H9 (cell line): ENCODE results near the gene RAB24. TPM values are rescaled to one million over a fixed set of nuclear protein-coding genes. Genes with fewer than 3 reads are reported as not detected.
A peak's percentile ranks its signal among the peaks of the same experiment; 100 is the strongest.

Experiments used
- DNase-seq: peaks from one replicate; pipeline ENCODE4 v3.0.0-alpha.2; 2017
- H2AFZ ChIP-seq: one replicate; pipeline ENCODE4 v1.6.1; 2013; ENCODE audit warnings: mild to moderate bottlenecking, low read length, control low read depth, moderate library complexity
- H2AK5ac ChIP-seq: 2 replicates; pipeline ENCODE4 v1.6.1; 2013; ENCODE audit warnings: low read length, control low read depth, mixed read lengths; ENCODE audit not compliant: insufficient read length
- H2BK120ac ChIP-seq: one replicate; pipeline ENCODE4 v1.6.1; 2013; ENCODE audit warnings: low read depth, mild to moderate bottlenecking, low read length, control low read depth, inconsistent platforms; ENCODE audit not compliant: poor library complexity, severe bottlenecking
- H2BK12ac ChIP-seq: 2 replicates; pipeline ENCODE4 v1.6.1; 2013; ENCODE audit warnings: low read length, control low read depth, mixed read lengths, low read depth; ENCODE audit not compliant: insufficient read length
- H2BK15ac ChIP-seq: 2 replicates; pipeline ENCODE4 v1.6.1; 2013; ENCODE audit warnings: low read depth, low read length, control low read depth
- H2BK20ac ChIP-seq: one replicate; pipeline ENCODE4 v1.6.1; 2013; ENCODE audit warnings: low read depth, mild to moderate bottlenecking, low read length, control low read depth, inconsistent platforms; ENCODE audit not compliant: poor library complexity, severe bottlenecking
- H2BK5ac ChIP-seq: 2 replicates; pipeline ENCODE4 v1.6.1; 2013; ENCODE audit warnings: low read length, control low read depth, mixed read lengths; ENCODE audit not compliant: insufficient read length
- H3K14ac ChIP-seq: 2 replicates; pipeline ENCODE4 v1.6.1; 2013; ENCODE audit warnings: low read length, control low read depth; ENCODE audit not compliant: insufficient read depth
- H3K18ac ChIP-seq: 2 replicates; pipeline ENCODE4 v1.6.1; 2013; ENCODE audit warnings: low read depth, mild to moderate bottlenecking, mixed read lengths, low read length, control low read depth; ENCODE audit not compliant: insufficient read length
- H3K23ac ChIP-seq: 2 replicates; pipeline ENCODE4 v1.6.1; 2013; ENCODE audit warnings: low read length, control low read depth, mixed read lengths, low read depth; ENCODE audit not compliant: insufficient read length
- H3K23me2 ChIP-seq: 2 replicates; pipeline ENCODE4 v1.6.1; 2013; ENCODE audit warnings: low read depth, mild to moderate bottlenecking, mixed read lengths, low read length, control low read depth; ENCODE audit not compliant: insufficient read length, poor library complexity, severe bottlenecking
- H3K27ac ChIP-seq: 2 replicates; pipeline ENCODE4 v1.5.1; 2013; ENCODE audit warnings: low read length, control low read depth, mixed read lengths, low read depth; ENCODE audit not compliant: insufficient read length
- H3K27me3 ChIP-seq: 2 replicates; pipeline ENCODE4 v1.6.1; 2013; ENCODE audit warnings: low read length, control low read depth, inconsistent platforms; ENCODE audit not compliant: insufficient read depth
- H3K4ac ChIP-seq: 2 replicates; pipeline ENCODE4 v1.6.1; 2013; ENCODE audit warnings: low read depth, mild to moderate bottlenecking, control low read depth, inconsistent platforms, low read length, moderate library complexity
- H3K4me1 ChIP-seq: 2 replicates; pipeline ENCODE4 v1.6.1; 2013; ENCODE audit warnings: low read length, control low read depth, inconsistent platforms; ENCODE audit not compliant: insufficient read depth
- H3K4me2 ChIP-seq: 2 replicates; pipeline ENCODE4 v1.6.1; 2013; ENCODE audit warnings: low read length, control low read depth, mixed read lengths; ENCODE audit not compliant: insufficient read length, insufficient read depth
- H3K56ac ChIP-seq: 2 replicates; pipeline ENCODE4 v1.6.1; 2013; ENCODE audit warnings: low read depth, mild to moderate bottlenecking, mixed read lengths, low read length, control low read depth; ENCODE audit not compliant: insufficient read length
- H3K79me1 ChIP-seq: 2 replicates; pipeline ENCODE4 v1.6.1; 2013; ENCODE audit warnings: low read depth, mild to moderate bottlenecking, moderate library complexity, low read length, control low read depth, inconsistent platforms; ENCODE audit not compliant: insufficient read depth, poor library complexity, severe bottlenecking
- H3K79me2 ChIP-seq: 2 replicates; pipeline ENCODE4 v1.6.1; 2013; ENCODE audit warnings: low read length, control low read depth, inconsistent platforms; ENCODE audit not compliant: insufficient read depth
- H3K9ac ChIP-seq: 2 replicates; pipeline ENCODE4 v1.6.1; 2013; ENCODE audit warnings: low read length, control low read depth, mixed read lengths; ENCODE audit not compliant: insufficient read length; ENCODE audit errors: extremely low read depth
- H3K9me3 ChIP-seq: one replicate; pipeline ENCODE4 v1.6.1; 2013; ENCODE audit warnings: low read depth, low read length, inconsistent platforms; ENCODE audit not compliant: control insufficient read depth
- H3T11ph ChIP-seq: one replicate; pipeline ENCODE4 v1.6.1; 2013; ENCODE audit warnings: mild to moderate bottlenecking, low read length, control low read depth, inconsistent platforms
- H4K20me1 ChIP-seq: one replicate; pipeline ENCODE4 v1.6.1; 2013; ENCODE audit not compliant: control insufficient read depth, insufficient read length, insufficient read depth
- H4K5ac ChIP-seq: 2 replicates; pipeline ENCODE4 v1.6.1; 2013; ENCODE audit warnings: low read depth, mild to moderate bottlenecking, mixed read lengths, low read length, control low read depth; ENCODE audit not compliant: insufficient read length
- H4K8ac ChIP-seq: replicated peaks from 2 replicates; pipeline ENCODE4 v1.6.1; 2013; ENCODE audit warnings: low read length, control low read depth, mixed read lengths, low read depth; ENCODE audit not compliant: insufficient read length
- H4K91ac ChIP-seq: 2 replicates; pipeline ENCODE4 v1.6.1; 2013; ENCODE audit warnings: low read depth, mild to moderate bottlenecking, moderate library complexity, mixed read lengths, low read length, control low read depth; ENCODE audit not compliant: insufficient read length
- H3K27ac Mint-ChIP-seq, 3 experiments: 2 replicates in 2 of 3; 3 replicates in 1 of 3; pipeline ENCODE4 v1.8.0; 2020 to 2021; ENCODE audit warnings: mixed read lengths in 3 of 3, mild to moderate bottlenecking in 1 of 3, moderate library complexity in 1 of 3
- H3K27me3 Mint-ChIP-seq: 2 replicates; pipeline ENCODE4 v1.8.0; 2021; ENCODE audit warnings: low read depth, mild to moderate bottlenecking, moderate library complexity, mixed read lengths
- H3K36me3 Mint-ChIP-seq, 3 experiments: 2 replicates in 2 of 3; 3 replicates in 1 of 3; pipeline ENCODE4 v1.8.0; 2020 to 2021; ENCODE audit warnings: low read depth in 3 of 3, mixed read lengths in 3 of 3; ENCODE audit not compliant: insufficient read depth in 1 of 3
- H3K4me1 Mint-ChIP-seq, 2 experiments: 2 replicates each; pipeline ENCODE4 v1.8.0; 2020; ENCODE audit warnings: mixed read lengths in 2 of 2
- H3K4me3 Mint-ChIP-seq, 2 experiments: 2 replicates in 1 of 2; 3 replicates in 1 of 2; pipeline ENCODE4 v1.8.0; 2020 to 2021; ENCODE audit warnings: mild to moderate bottlenecking in 2 of 2, mixed read lengths in 2 of 2, moderate library complexity in 1 of 2
- H3K9me3 Mint-ChIP-seq, 2 experiments: 2 replicates in 1 of 2; 3 replicates in 1 of 2; pipeline ENCODE4 v1.8.0; 2020; ENCODE audit warnings: mild to moderate bottlenecking in 2 of 2, mixed read lengths in 2 of 2, moderate library complexity in 1 of 2
- CTCF ChIP-seq: fragments of 200-600 bp; sonication (generic); conservative IDR thresholded peaks from 3 replicates; pipeline ENCODE4 v1.8.0; 2021; ENCODE audit warnings: antibody characterized with exemption, mild to moderate bottlenecking
- WGBS: extraction: QIAGEN DNeasy Blood & Tissue Kit; methylation state at CpG from one replicate; pipeline ENCODE4 v1.1.7; 2013; ENCODE audit warnings: missing lambda C conversion rate, low lambda C conversion rate, mixed read lengths; ENCODE audit not compliant: insufficient read length; ENCODE audit errors: extremely low coverage; 5-methylcytosine and 5-hydroxymethylcytosine counted together
- long read RNA-seq: library from polyadenylated mRNA; unstranded; transcript quantifications from one replicate; pipeline ENCODE4 v2.0.0, GENCODE V29; 2020
- total RNA-seq: library from RNA; stranded (reverse); gene quantifications from 2 replicates; pipeline ENCODE4 v1.2.1, GENCODE V29; 2021

Gene RAB24
- 17.6 and 18.6 TPM in 2 replicates for total RNA-seq
- long read RNA-seq, transcript RAB24-204 (9 exons, 1,236 nt): minor isoform, 19 of 169 reads
- long read RNA-seq, transcript RAB24-206 (7 exons, 1,820 nt): minor isoform, 43 of 169 reads
- long read RNA-seq, transcript RAB24-201 (8 exons, 1,311 nt): major isoform, 75 of 169 reads
- long read RNA-seq, partial matches to known transcripts: 0 of 169 reads
- long read RNA-seq, other reads (novel, unspliced or antisense): 27 of 169 reads

- no peak within 1 kb of the TSS for H4K91ac ChIP-seq
- no peaks in the 10 kb centered on the region for H3K9me3 Mint-ChIP-seq
- peak; percentile 40; the same call in 2 of the 3 replicates for TF ChIP-seq CTCF
- no peaks in the 10 kb centered on the region for H3K27me3 ChIP-seq
- peaks cover 1% of the 10 kb centered on the region; the same call in 1 of the 2 replicates for H3K27me3 Mint-ChIP-seq
- no peak within 1 kb of the TSS for H2AFZ ChIP-seq
- H3K9ac ChIP-seq: peak within 1 kb of the TSS; percentile 93
- H3K27ac Mint-ChIP-seq: peak within 1 kb of the TSS; percentile 90 to 98 (median 94)
- H3K36me3 Mint-ChIP-seq: peaks cover 24 to 48% (median 27%) of the 10 kb centered on the region in 3 experiments
- DNase-seq: peak; percentile 87
- no peak within 1 kb of the TSS for H2BK5ac ChIP-seq
- peaks cover 5% of the 10 kb centered on the region for H4K20me1 ChIP-seq
- no peaks in the 10 kb centered on the region for H3K9me3 ChIP-seq
- no peak within 1 kb of the TSS for H2BK12ac ChIP-seq
- no peak within 1 kb of the TSS for H4K8ac ChIP-seq
- H3K79me2 ChIP-seq: peaks cover 9% of the 10 kb centered on the region; the same call in 1 of the 2 replicates
- H3K27ac ChIP-seq: no peak within 1 kb of the TSS
- H3K4me1 ChIP-seq: no peaks in the 10 kb centered on the region
- H2BK120ac ChIP-seq: no peak within 1 kb of the TSS
- no peak within 1 kb of the TSS for H3K4ac ChIP-seq
- H3K18ac ChIP-seq: peak within 1 kb of the TSS; percentile 52
- peaks cover 13% of the 10 kb centered on the region for H3K23me2 ChIP-seq
- no peak within 1 kb of the TSS for H3K56ac ChIP-seq
- peak within 1 kb of the TSS; percentile 93 to 96 for H3K4me3 Mint-ChIP-seq
- no peak within 1 kb of the TSS for H3K23ac ChIP-seq
- H2AK5ac ChIP-seq: no peak within 1 kb of the TSS
- H2BK15ac ChIP-seq: no peak within 1 kb of the TSS
- no peak within 1 kb of the TSS for H3T11ph ChIP-seq
- no peaks in the 10 kb centered on the region for H3K79me1 ChIP-seq
- WGBS: no CpG with 5 or more reads among the region's 100 CpGs
- H3K14ac ChIP-seq: peak within 1 kb of the TSS; percentile 37; the same call in 1 of the 2 replicates
- peak within 1 kb of the TSS; percentile 74 for H3K4me2 ChIP-seq
- no peak within 1 kb of the TSS for H4K5ac ChIP-seq
- H2BK20ac ChIP-seq: no peak within 1 kb of the TSS
- peaks cover 31 to 44% of the 10 kb centered on the region in 2 experiments for H3K4me1 Mint-ChIP-seq
Observed at GRCh38 chr5:177303121-177303924, at the start of gene RAB24, which contains the start of gene PRELID1. Gene RAB24 (minus strand): TSS chr5:177303719. CDS start chr5:177303288, 431 bp downstream. Gene PRELID1 (plus strand): TSS chr5:177303799. CDS start chr5:177303986, 187 bp downstream.
